GM20000 (cell line): ENCODE measurements around the gene CHAC1.

Source experiments
- DNase-seq: peaks from one replicate; pipeline ENCODE4 v3.0.0; 2012; ENCODE audit warnings: low spot score
- TF ChIP-seq, protein P1 (sequence below): IDR thresholded peaks from 2 replicates; pipeline ENCODE4 v1.5.1; 2012; ENCODE audit warnings: mild to moderate bottlenecking, control low read depth; ENCODE audit errors: extremely low read depth, missing control alignments

The CHAC1 gene

GRCh38 chr15:40936234-40936708, 17.0 kb upstream of the CHAC1 start:
- TF ChIP-seq, protein P1, sequence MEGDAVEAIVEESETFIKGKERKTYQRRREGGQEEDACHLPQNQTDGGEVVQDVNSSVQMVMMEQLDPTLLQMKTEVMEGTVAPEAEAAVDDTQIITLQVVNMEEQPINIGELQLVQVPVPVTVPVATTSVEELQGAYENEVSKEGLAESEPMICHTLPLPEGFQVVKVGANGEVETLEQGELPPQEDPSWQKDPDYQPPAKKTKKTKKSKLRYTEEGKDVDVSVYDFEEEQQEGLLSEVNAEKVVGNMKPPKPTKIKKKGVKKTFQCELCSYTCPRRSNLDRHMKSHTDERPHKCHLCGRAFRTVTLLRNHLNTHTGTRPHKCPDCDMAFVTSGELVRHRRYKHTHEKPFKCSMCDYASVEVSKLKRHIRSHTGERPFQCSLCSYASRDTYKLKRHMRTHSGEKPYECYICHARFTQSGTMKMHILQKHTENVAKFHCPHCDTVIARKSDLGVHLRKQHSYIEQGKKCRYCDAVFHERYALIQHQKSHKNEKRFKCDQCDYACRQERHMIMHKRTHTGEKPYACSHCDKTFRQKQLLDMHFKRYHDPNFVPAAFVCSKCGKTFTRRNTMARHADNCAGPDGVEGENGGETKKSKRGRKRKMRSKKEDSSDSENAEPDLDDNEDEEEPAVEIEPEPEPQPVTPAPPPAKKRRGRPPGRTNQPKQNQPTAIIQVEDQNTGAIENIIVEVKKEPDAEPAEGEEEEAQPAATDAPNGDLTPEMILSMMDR: no peak

DNA sequence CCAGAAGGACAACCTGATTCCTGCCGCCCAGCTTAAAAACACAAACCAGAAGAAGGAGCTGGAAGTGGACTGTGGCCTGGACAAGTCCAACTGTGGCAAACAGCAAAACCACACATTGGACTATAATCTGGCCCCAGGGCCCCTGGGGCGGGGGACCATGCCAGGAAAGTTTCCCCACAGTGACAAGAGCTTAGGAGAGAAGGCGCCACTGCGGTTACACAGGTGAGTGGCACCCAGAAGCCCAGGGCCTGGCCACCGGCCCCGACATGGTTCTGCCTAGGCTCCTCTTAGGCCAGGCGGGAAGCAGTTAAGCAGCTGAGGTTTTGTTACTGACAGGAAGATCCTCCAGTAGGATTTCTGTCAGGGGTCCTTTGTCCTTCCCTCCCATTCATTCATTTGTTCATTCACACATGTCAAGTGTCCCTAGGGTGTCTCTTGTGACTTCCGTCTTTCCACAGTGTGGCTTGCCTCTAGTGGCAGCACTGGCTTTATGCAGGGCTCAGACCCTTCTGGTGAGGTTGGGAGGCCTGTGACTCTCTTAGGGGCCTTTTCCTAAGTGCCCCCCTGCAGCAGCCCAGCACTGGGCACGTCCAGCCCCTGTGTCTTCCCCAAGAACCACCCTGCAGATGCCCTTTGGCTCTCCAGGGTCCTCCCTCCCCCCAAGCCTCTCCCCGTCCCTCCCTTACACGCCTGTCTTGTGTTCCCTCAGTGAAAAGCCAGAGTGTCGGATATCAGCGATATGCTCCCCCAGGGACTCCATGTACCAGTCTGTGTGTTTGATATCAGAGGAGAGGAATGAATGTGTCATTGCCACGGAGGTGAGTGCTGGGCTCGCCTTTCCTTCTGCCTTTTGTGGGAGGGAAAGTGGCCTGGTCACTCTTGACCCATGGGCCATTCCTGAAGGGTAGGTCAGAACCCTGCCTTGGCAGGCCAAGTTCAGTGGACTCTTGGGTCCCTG, 16.3 kb upstream of the CHAC1 start:
- TF ChIP-seq, protein P1: no peak
- DNase-seq: no peak

More at GRCh38 chr15:40936234-40936708, 17.0 kb upstream of the CHAC1 start:
- DNase-seq: no peak

DNA sequence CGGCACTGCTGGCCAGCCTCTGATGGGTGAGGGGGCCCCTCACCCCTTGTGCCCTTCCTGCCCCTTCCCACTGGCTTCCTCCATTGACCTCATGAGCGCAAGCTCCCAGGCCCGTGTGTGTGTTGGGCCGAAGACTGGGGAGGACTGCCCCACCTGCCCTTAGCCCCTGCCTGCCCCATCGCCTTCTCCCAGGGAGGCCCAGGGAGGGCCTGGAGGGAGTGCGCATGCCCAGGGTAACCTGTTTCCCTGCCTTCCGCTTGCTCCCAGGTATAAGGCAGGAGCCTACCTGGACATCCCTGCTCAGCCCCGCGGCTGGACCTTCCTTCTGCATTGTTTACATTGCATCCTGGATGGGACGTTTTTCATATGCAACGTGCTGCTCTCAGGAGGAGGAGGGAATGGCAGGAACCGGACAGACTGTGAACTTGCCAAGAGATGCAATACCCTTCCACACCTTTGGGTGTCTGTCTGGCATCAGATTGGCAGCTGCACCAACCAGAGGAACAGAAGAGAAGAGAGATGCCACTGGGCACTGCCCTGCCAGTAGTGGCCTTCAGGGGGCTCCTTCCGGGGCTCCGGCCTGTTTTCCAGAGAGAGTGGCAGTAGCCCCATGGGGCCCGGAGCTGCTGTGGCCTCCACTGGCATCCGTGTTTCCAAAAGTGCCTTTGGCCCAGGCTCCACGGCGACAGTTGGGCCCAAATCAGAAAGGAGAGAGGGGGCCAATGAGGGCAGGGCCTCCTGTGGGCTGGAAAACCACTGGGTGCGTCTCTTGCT, 15.3 kb upstream of the CHAC1 start:
- no peak for DNase-seq
- TF ChIP-seq, protein P1: no peak

DNA sequence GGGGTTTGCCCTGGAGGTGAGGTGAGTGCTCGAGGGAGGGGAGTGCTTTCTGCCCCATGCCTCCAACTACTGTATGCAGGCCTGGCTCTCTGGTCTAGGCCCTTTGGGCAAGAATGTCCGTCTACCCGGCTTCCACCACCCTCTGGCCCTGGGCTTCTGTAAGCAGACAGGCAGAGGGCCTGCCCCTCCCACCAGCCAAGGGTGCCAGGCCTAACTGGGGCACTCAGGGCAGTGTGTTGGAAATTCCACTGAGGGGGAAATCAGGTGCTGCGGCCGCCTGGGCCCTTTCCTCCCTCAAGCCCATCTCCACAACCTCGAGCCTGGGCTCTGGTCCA, 14.8 kb upstream of the CHAC1 start:
- TF ChIP-seq, protein P1: no peak
- DNase-seq: no peak

DNA sequence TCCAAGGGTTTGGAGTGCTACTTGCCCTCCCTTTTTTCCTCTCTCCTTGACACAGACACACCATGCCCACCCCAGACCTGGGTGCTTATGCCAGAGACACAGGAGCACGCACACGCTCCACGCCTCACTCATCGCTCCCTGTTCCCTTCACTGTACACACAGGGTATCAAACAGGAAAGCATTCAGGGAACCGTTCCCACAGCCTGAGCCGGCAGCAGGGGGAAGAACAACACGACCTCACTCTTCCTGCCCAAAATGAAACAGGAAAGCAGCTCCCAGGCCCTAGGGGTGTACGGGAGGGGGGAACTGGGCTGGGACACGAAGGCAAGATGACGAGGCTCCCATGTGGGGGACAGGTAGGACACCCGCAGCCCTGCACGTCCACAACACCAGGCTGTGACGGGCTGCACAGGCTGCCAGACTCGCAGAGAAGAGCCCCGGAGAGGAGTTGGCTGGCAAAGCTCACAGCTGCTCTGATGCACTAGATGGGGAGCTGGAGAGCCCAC, 12.9 kb upstream of the CHAC1 start:
- TF ChIP-seq, protein P1: no peak
- peak; percentile 64 for DNase-seq

DNA sequence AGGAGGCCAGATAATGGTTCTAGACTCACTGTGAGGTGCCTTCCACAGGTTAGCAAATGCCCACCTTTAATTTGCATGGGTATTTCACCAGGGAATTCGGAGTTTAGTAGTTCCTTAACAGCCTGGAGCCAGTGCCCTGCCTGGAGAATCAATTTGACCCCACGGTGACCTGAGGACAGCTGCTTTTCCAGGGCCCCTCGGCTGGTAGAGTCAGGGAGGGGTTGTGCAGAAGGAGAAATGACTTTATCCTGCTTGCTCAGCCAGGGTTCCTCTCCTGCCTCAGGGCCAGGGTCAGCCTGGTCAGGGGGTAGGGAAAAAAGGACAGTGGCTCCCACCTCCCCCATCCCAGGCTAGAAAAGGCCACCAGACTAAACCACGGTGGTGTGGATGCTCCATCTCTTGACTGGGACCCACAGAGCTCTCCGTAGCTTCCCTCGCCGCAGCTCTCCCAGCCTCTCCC, 12.2 kb upstream of the CHAC1 start:
- DNase-seq: no peak
- TF ChIP-seq, protein P1: no peak
